Neural progenitor cell (in vitro differentiated cells): Measurements from ENCODE around the gene ERAS. TPM values are rescaled to one million over a fixed set of nuclear protein-coding genes. Genes with fewer than 3 reads are reported as not detected.

Source experiments
- DNase-seq: peaks from one replicate; pipeline ENCODE4 v3.0.0-alpha.2; 2016; ENCODE audit warnings: low spot score
- H2AFZ ChIP-seq: fragments of 200-600 bp; sonication (generic); replicated peaks from 2 replicates; pipeline ENCODE4 v1.6.1; 2016; ENCODE audit warnings: antibody characterized with exemption
- H3F3A ChIP-seq: fragments of 200-600 bp; sonication (generic); 2 replicates; pipeline ENCODE4 v1.6.1; 2016; ENCODE audit warnings: antibody characterized with exemption, low read depth
- H3K27ac ChIP-seq: fragments of 200-600 bp; sonication (generic); 2 replicates; pipeline ENCODE4 v1.5.1; 2016; ENCODE audit warnings: mild to moderate bottlenecking
- H3K27me3 ChIP-seq: fragments of 200-600 bp; sonication (generic); 2 replicates; pipeline ENCODE4 v1.6.1; 2016; ENCODE audit warnings: mild to moderate bottlenecking, moderate library complexity
- H3K36me3 ChIP-seq: fragments of 200-600 bp; sonication (generic); 2 replicates; pipeline ENCODE4 v1.5.1; 2016
- H3K4me1 ChIP-seq: fragments of 200-600 bp; sonication (generic); 2 replicates; pipeline ENCODE4 v1.6.1; 2016; ENCODE audit warnings: mixed run types
- H3K4me2 ChIP-seq: fragments of 200-600 bp; sonication (generic); 2 replicates; pipeline ENCODE4 v1.6.1; 2016
- H3K4me3 ChIP-seq: fragments of 200-600 bp; sonication (generic); 2 replicates; pipeline ENCODE4 v1.5.1; 2016
- H3K79me2 ChIP-seq: fragments of 200-600 bp; sonication (generic); 2 replicates; pipeline ENCODE4 v1.6.1; 2016; ENCODE audit warnings: low read depth
- H3K9ac ChIP-seq: fragments of 200-600 bp; sonication (generic); 2 replicates; pipeline ENCODE4 v1.6.1; 2016
- H3K9me3 ChIP-seq: fragments of 200-600 bp; sonication (generic); 2 replicates; pipeline ENCODE4 v1.5.1; 2016; ENCODE audit warnings: low read depth
- H4K20me1 ChIP-seq: fragments of 200-600 bp; sonication (generic); 2 replicates; pipeline ENCODE4 v1.6.1; 2016; ENCODE audit warnings: low read depth
- H3K27ac Mint-ChIP-seq: 3 replicates; pipeline ENCODE4 v1.8.0; 2021; ENCODE audit warnings: mixed read lengths
- H3K27me3 Mint-ChIP-seq: 2 replicates; pipeline ENCODE4 v1.8.0; 2022; ENCODE audit warnings: low read depth, mild to moderate bottlenecking, inconsistent platforms, moderate library complexity, mixed read lengths; ENCODE audit not compliant: insufficient read depth
- H3K36me3 Mint-ChIP-seq: 3 replicates; pipeline ENCODE4 v1.8.0; 2021; ENCODE audit warnings: mixed read lengths
- H3K4me1 Mint-ChIP-seq: 3 replicates; pipeline ENCODE4 v1.8.0; 2021; ENCODE audit warnings: mixed read lengths
- H3K4me3 Mint-ChIP-seq: 3 replicates; pipeline ENCODE4 v1.8.0; 2021; ENCODE audit warnings: mild to moderate bottlenecking, moderate library complexity, mixed read lengths
- H3K9me3 Mint-ChIP-seq: 3 replicates; pipeline ENCODE4 v1.8.0; 2020; ENCODE audit warnings: mixed read lengths
- EZH2 ChIP-seq: fragments of 200-600 bp; sonication (generic); IDR thresholded peaks from 2 replicates; pipeline ENCODE4 v1.6.1; 2017; ENCODE audit warnings: antibody characterized with exemption, mild to moderate bottlenecking, moderate library complexity
- EZH2phosphoT487 ChIP-seq: fragments of 200-600 bp; sonication (generic); IDR thresholded peaks from 2 replicates; pipeline ENCODE4 v1.6.1; 2017; ENCODE audit warnings: antibody characterized with exemption
- total RNA-seq: library from RNA; depleted of rRNA; stranded (reverse); fragments of >200 nt; gene quantifications from 2 replicates; pipeline ENCODE4 v1.2.3, GENCODE V29; 2015; ENCODE audit warnings: low replicate concordance
- TF ChIP-seq, protein P1 (sequence below): fragments of 200-600 bp; sonication (generic); IDR thresholded peaks from 2 replicates; pipeline ENCODE4 v1.5.1; 2017; ENCODE audit warnings: antibody characterized with exemption, mild to moderate bottlenecking

The ERAS gene
- total RNA-seq, 1 donor from 2014 or later, result not detected

DNA sequence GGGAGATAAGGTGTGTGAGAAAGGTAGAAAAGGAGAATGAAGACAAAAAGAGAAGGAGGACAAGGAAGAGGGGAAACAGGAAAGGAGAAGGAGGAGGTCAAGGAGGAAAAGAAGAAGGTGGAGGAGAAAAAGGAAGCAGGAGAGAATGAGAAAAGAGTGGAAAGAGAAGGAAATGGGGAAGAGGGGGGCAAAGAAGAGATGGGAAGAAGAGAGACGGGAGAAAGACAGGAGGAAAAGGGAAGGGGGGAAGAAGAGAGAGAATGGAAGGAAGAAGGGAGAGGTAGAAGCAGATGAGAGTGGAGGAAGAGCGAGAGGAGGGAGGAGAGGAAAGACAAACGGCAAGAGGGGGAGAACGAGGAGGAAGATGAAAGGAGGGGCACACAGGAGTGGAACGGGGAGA lies 35.8 kb upstream of the ERAS start:
- no peak for DNase-seq
- Histone ChIP-seq H3K4me1 (no peaks in the 10 kb centered on the region), H3K27me3 (no peaks in the 10 kb centered on the region), H3K9me3 (no peaks in the 10 kb centered on the region), H3K36me3 (no peaks in the 10 kb centered on the region), H3K79me2 (no peaks in the 10 kb centered on the region), H4K20me1 (no peaks in the 10 kb centered on the region), H3K4me3 (no peak overlapping the region), H2AFZ (no peak overlapping the region), H3F3A (no peaks in the 10 kb centered on the region), H3K4me2 (no peak overlapping the region), H3K27ac (no peak overlapping the region), H3K9ac (no peak overlapping the region)
- Mint-ChIP-seq H3K36me3 (no peaks in the 10 kb centered on the region), H3K4me3 (no peak overlapping the region), H3K4me1 (peaks cover 5% of the 10 kb centered on the region), H3K9me3 (peaks cover 16% of the 10 kb centered on the region), H3K27me3 (peaks cover 8% of the 10 kb centered on the region), H3K27ac (no peak overlapping the region)
- no peak for TF ChIP-seq EZH2
- TF ChIP-seq, protein P1, sequence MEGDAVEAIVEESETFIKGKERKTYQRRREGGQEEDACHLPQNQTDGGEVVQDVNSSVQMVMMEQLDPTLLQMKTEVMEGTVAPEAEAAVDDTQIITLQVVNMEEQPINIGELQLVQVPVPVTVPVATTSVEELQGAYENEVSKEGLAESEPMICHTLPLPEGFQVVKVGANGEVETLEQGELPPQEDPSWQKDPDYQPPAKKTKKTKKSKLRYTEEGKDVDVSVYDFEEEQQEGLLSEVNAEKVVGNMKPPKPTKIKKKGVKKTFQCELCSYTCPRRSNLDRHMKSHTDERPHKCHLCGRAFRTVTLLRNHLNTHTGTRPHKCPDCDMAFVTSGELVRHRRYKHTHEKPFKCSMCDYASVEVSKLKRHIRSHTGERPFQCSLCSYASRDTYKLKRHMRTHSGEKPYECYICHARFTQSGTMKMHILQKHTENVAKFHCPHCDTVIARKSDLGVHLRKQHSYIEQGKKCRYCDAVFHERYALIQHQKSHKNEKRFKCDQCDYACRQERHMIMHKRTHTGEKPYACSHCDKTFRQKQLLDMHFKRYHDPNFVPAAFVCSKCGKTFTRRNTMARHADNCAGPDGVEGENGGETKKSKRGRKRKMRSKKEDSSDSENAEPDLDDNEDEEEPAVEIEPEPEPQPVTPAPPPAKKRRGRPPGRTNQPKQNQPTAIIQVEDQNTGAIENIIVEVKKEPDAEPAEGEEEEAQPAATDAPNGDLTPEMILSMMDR, result no peak

DNA sequence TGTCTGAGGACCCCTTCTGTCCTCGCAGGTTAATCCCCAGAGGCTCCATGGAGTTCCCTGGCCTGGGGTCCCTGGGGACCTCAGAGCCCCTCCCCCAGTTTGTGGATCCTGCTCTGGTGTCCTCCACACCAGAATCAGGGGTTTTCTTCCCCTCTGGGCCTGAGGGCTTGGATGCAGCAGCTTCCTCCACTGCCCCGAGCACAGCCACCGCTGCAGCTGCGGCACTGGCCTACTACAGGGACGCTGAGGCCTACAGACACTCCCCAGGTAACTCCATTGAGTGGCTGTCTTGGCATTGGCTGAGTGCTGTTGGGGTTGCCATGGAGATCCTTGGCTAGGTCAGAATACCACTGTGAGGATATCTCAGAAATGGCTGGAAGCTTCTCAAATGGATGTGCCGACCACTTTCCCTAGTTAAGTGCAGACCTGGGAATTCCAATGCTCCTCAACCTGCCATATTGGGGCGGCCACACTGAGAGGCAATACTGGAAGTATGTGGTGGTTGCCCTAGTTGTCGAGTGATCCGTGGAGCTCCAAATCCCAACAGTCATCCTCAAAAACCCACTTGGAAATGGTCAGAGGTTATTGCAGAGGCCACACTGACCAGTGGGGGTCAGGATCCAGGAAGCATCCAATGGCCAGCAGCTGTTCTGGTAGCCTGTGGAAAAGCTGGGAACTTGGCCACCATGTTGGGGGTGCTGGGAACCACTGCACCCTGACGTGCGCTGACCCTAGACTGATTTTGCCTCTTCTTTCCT lies 35.1 kb upstream of the ERAS start:
- H3K9me3 ChIP-seq, result no peaks in the 10 kb centered on the region
- H3K4me3 ChIP-seq, result no peak overlapping the region
- Mint-ChIP-seq H3K27ac (no peak overlapping the region), H3K36me3 (no peaks in the 10 kb centered on the region), H3K4me3 (no peak overlapping the region), H3K4me1 (peaks cover 5% of the 10 kb centered on the region), H3K27me3 (peaks cover 10% of the 10 kb centered on the region), H3K9me3 (peaks cover 15% of the 10 kb centered on the region)
- no peaks in the 10 kb centered on the region for H3K27me3 ChIP-seq
- TF ChIP-seq, protein P1, result no peak
- TF ChIP-seq EZH2 (no peak), EZH2phosphoT487 (no peak)
- no peaks in the 10 kb centered on the region for H3F3A ChIP-seq
- no peak overlapping the region for H3K27ac ChIP-seq
- no peaks in the 10 kb centered on the region for H3K36me3 ChIP-seq
- H3K4me1 ChIP-seq, result no peaks in the 10 kb centered on the region
- H3K9ac ChIP-seq, result no peak overlapping the region
- H2AFZ ChIP-seq, result no peak overlapping the region
- no peaks in the 10 kb centered on the region for H4K20me1 ChIP-seq
- H3K79me2 ChIP-seq, result no peaks in the 10 kb centered on the region
- H3K4me2 ChIP-seq, result no peak overlapping the region
- DNase-seq, result no peak

DNA sequence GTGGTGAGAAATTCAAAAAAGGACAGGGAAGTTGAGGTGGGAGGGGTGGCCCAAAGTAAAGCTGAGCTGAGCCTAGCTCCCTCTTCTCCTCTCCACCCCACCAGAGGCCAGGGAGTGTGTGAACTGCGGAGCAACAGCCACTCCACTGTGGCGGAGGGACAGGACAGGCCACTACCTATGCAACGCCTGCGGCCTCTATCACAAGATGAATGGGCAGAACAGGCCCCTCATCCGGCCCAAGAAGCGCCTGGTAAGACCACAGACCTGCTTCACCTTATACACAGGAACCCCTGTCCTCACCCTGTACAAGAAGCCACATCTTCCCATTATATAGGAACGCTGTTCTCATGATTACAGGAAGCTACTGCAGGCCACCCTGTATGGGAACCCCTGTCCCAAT lies 34.1 kb upstream of the ERAS start:
- Histone ChIP-seq H3K4me2 (no peak overlapping the region), H3K4me1 (no peaks in the 10 kb centered on the region), H3K36me3 (no peaks in the 10 kb centered on the region), H3K27me3 (no peaks in the 10 kb centered on the region), H3K4me3 (no peak overlapping the region), H3K79me2 (no peaks in the 10 kb centered on the region), H3F3A (no peaks in the 10 kb centered on the region), H3K9me3 (no peaks in the 10 kb centered on the region), H3K9ac (no peak overlapping the region), H4K20me1 (no peaks in the 10 kb centered on the region), H2AFZ (no peak overlapping the region), H3K27ac (no peak overlapping the region)
- Mint-ChIP-seq H3K36me3 (no peaks in the 10 kb centered on the region), H3K27me3 (peaks cover 12% of the 10 kb centered on the region), H3K4me1 (peaks cover 5% of the 10 kb centered on the region), H3K9me3 (peaks cover 10% of the 10 kb centered on the region), H3K27ac (no peak overlapping the region), H3K4me3 (no peak overlapping the region)
- DNase-seq, result no peak
- TF ChIP-seq EZH2phosphoT487 (no peak), EZH2 (no peak)
- TF ChIP-seq, protein P1, result no peak
